NOMO-1 treated with DMSO at 0.1 percent for 48 hours (cell line): Measurements from ENCODE around the gene RAD51AP2.
"Not testable (repeated sequence)": the region's sequence is repeated elsewhere in the genome, so short reads cannot be mapped to it uniquely, and the experiment has no call there.

Source experiments
- DNase-seq: peaks from one replicate; lab custom pipeline; 2025; ENCODE audit not compliant: unreplicated experiment; lab: John Stamatoyannopoulos, UW

Gene RAD51AP2

GRCh38 chr2:17518212-17519154 lies at the start of gene RAD51AP2:
TSS of gene RAD51AP2 (minus strand) at chr2:17518440. CDS start at chr2:17518415, 25 bp downstream.
- no peak for DNase-seq

- DNase-seq = not testable (repeated sequence)
Measured at GRCh38 chr2:17565726-17566125, 47.5 kb upstream of the RAD51AP2 start.

- DNase-seq = no peak
Measured at GRCh38 chr2:17558878-17559277, 40.6 kb upstream of the RAD51AP2 start.

GRCh38 chr2:17558053-17558452 lies 39.8 kb upstream of the RAD51AP2 start:
- no peak for DNase-seq

GRCh38 chr2:17557596-17557995 lies 39.4 kb upstream of the RAD51AP2 start:
- no peak for DNase-seq

GRCh38 chr2:17555150-17555549 lies 36.9 kb upstream of the RAD51AP2 start:
- DNase-seq = no peak

GRCh38 chr2:17550907-17551306 lies 32.7 kb upstream of the RAD51AP2 start:
- no peak for DNase-seq

- DNase-seq = no peak
Measured at GRCh38 chr2:17547737-17548136, 29.5 kb upstream of the RAD51AP2 start.

- DNase-seq = no peak
Measured at GRCh38 chr2:17547237-17547636, 29.0 kb upstream of the RAD51AP2 start.

GRCh38 chr2:17545680-17546613 lies 27.7 kb upstream of the RAD51AP2 start:
- no peak for DNase-seq

- no peak for DNase-seq
Measured at GRCh38 chr2:17544256-17544655, 26.0 kb upstream of the RAD51AP2 start.

GRCh38 chr2:17543848-17544247 lies 25.6 kb upstream of the RAD51AP2 start:
- DNase-seq = no peak

GRCh38 chr2:17543131-17543660 lies 25.0 kb upstream of the RAD51AP2 start:
- DNase-seq = no peak

- no peak for DNase-seq
Measured at GRCh38 chr2:17542471-17542870, 24.2 kb upstream of the RAD51AP2 start.

- DNase-seq = no peak
Measured at GRCh38 chr2:17541531-17541950, 23.3 kb upstream of the RAD51AP2 start.

- DNase-seq = no peak
Measured at GRCh38 chr2:17540813-17541530, 22.7 kb upstream of the RAD51AP2 start.

- DNase-seq = no peak
Measured at GRCh38 chr2:17540093-17540812, 22.0 kb upstream of the RAD51AP2 start, which contains the start of gene VSNL1. TSS of gene VSNL1 (plus strand) at chr2:17540696. CDS start at chr2:17592075, 51,379 bp downstream.

GRCh38 chr2:17539611-17540092 lies 21.4 kb upstream of the RAD51AP2 start:
- no peak for DNase-seq

GRCh38 chr2:17538844-17539554 lies 20.8 kb upstream of the RAD51AP2 start:
- DNase-seq = no peak
